HG02610 (cell line): Measurements from ENCODE around the gene PRR5L.
A peak's percentile ranks its signal among the peaks of the same experiment; 100 is the strongest.

Source experiments
- ATAC-seq: cut with Tn5 transposase; IDR thresholded peaks from one replicate; pipeline ENCODE4 v1.9.1; 2021; ENCODE audit warnings: mild to moderate bottlenecking, moderate library complexity; ENCODE audit not compliant: unreplicated experiment

Gene PRR5L

DNA sequence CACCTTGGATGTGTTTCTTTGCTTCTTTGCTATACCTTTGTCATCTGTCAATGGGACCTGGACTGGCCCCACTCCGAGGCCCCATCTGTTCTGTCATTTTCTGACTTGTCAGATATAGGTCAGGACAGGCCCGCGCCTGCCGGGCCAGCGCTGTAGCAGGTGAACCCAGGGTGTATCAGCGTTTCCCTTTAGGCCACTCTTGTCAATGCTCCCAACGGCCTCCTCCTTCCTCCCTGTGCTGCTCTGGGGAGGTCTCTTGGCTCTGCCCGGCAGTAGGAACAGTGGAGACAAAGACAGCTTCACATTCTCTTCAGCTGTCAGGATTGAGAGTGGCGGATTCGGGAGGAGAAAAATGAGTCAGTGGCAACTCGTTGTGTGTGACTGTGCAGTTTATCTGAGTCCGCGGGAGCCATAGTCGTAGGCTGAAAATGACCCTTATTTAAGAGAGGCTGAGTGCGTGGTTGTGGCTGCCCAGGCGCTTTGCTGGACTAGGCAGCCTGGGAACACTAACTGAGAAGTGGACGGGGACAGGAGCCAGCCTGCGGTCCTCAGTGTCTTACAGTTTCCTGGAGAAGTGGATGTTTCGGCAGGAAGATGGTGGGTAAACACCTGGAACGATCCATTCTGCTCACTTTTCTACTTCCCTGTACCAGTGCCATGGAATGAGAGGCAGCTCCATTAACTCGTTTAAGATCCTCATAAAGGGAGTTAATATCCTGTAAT lies 102.3 kb downstream of the PRR5L start:
- no peak for ATAC-seq

DNA sequence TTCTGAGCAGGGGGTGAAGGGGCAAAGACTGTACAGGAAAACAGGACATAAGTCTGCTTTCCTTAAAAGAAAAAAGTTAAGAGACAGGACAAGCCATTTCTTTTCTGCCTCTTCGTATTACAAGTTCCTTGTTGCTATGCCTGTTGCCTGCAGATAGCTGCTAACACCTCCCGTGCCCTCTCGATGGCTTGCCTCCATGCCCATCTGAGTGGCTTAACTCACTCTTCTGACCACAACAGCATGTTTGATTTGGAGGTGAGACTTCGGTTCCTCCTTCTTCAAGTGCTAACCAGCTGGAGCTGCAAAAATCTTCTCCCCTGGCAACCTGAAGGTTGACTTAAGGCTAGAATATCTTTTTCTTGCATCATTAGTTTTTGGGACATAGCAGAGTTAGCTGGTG lies 103.1 kb downstream of the PRR5L start:
- ATAC-seq, result no peak

DNA sequence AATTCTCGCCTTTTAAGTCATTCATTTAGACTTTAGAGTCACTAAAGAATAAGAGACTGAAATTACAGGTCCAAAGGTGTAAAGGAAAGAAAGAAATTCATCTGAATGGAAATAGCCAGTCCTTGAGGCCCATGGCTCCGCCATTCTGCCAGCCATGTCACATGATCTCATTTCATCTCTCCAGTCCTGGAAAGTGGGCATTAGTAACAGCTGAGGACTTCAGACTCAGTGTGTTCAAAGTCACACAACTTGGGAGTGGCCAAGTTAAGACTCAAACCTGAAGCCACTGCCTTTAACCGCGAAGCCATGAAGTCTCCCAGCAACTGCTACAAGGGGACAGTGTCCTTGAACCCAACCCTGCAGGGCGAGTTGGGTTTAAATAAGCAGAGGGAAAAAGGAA lies 103.7 kb downstream of the PRR5L start:
- no peak for ATAC-seq

- peak; percentile 47 for ATAC-seq
Measured at GRCh38 chr11:36400766-36401455, 104.8 kb downstream of the PRR5L start.

- no peak for ATAC-seq
Measured at GRCh38 chr11:36402568-36403170, 106.6 kb downstream of the PRR5L start.

- no peak for ATAC-seq
Measured at GRCh38 chr11:36403661-36404060, 107.6 kb downstream of the PRR5L start.

- no peak for ATAC-seq
Measured at GRCh38 chr11:36404831-36405230, 108.7 kb downstream of the PRR5L start.

DNA sequence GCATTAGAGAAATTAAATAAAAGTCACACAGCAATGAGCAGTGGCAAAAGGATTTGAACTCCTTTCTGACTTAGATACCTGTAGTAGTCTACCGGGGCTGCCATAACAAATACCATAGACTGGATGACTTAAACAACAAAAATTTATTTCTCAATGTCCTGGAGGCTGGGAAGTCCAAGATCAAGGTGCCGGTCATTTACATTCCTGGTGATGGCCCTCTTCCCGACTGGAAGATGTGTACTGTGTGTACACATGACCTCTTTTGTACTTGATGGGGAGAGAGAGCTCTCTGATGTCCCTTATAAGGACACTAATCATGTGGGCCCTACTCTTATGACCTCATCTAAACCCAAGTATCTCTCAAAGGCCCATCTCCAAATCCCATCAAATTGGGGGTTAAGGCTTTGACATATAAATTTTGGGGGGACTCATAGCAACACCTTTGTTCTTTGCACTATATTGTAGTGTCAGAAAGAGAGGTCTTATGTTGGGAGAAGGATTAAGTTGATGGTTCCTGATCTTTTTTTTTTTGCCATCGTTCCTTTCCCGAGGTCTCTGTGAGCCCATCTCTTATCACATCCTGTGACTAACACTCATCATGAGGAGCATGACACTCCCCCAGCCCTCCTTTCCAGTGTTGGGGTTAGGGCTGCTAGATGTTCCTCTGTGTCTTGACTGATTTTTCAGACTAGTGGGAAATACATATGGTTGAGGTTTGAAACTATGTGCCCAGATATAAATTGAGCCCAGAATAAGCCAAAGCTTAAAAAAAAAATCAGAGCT lies 109.7 kb downstream of the PRR5L start:
- no peak for ATAC-seq

- no peak for ATAC-seq
Measured at GRCh38 chr11:36407356-36407755, 111.3 kb downstream of the PRR5L start.

DNA sequence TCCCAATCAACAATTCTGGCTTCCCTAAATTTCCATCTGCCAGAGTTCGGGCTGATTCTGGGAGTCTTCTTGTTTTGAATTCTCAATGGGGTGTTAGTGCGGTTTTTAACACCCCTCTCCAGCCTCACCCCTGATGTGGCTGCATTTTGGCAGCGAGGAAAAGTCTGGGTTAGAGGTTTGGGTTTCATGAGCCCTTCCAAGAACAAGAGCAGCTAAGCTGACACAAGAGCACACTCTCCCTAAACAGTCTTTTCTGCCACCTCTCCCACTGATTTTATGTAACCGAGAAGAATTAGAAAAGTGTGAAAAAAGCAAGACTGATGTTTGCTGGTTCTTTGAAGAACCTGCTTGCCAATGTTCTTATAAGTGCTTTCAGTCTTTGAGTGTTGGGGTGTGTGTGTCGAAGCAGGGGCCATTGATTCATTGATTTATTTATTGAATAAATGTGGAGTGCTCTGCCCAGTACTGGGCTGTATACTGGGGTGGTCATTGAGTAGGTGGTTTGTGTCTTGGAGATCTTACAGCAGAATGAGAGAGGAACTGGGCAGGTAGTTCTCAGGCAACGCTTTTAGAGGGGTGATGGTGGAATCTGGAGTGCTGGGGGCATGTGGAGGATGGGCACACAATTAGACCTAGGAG lies 112.5 kb downstream of the PRR5L start:
- ATAC-seq, result no peak

- ATAC-seq, result no peak
Measured at GRCh38 chr11:36409152-36409816, 113.2 kb downstream of the PRR5L start.

DNA sequence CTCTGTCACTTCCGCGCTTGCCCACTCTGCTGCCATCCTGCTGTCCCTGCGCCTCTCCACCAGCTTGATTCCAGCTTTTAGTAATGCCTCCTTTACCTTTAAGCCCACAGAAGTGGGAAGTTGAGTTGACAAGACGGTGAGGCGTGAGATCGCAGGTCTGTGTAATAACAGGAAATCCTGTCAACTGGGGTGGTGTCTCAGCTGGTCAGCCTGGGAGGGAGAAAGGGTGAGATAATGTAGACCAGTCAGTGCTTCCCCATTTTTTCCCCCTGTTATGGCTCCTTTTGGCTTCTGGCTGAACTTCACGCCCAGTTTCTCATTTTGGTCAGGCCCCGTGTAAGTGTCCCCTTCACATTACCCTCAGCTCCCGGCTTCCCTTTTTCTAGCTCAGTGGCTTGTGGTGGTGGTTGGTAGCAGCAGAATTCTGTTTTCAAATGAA lies 115.1 kb downstream of the PRR5L start:
- peak; percentile 87 for ATAC-seq

DNA sequence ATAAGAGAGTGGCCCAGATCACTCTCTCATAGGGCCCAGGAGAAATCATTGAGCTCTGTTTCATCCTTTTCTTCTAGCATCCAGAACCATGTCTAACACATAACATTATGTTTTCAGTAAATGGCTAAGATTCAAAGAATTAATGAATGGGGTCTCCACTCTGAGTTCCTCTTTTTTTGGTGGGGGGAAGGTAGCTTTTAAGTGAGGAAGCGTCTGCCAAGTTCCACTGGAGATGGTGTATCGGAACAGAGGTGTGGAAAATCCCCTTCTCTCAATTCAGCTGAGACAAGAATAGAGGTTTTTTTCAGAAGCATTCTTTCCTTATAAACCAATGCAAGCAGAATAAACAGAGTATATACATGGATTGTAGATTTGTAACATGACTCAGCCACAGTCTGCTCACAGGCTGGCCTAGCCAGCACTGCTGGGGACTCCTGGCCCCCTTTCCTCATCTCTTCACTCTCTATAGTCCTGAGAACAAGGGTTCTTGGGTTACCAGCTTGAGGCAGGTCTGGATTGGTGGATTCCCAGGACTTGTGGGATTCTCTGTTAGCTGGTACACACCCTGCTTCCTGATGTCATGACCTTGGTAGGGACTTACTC lies 116.8 kb downstream of the PRR5L start:
- no peak for ATAC-seq

DNA sequence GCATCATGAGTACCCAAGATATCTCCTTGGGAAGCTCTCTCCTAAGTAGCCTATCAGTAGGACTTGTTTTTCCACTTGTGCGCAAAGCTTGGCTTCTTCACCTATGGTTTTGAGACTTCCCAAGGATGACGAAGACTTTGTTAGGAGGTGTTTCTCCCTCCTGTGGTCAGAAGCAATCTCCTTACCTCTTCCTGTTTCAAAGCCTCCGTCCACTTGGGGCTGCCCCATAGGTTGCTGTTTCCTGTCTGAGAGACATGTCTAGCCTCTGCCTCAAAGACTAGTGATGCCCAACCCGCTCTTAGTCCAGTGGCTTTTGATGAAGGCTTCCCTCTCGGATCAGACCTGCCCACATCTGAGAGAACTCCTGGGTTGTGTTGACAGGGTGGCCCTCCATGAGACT lies 121.1 kb downstream of the PRR5L start:
- peak; percentile 51 for ATAC-seq

DNA sequence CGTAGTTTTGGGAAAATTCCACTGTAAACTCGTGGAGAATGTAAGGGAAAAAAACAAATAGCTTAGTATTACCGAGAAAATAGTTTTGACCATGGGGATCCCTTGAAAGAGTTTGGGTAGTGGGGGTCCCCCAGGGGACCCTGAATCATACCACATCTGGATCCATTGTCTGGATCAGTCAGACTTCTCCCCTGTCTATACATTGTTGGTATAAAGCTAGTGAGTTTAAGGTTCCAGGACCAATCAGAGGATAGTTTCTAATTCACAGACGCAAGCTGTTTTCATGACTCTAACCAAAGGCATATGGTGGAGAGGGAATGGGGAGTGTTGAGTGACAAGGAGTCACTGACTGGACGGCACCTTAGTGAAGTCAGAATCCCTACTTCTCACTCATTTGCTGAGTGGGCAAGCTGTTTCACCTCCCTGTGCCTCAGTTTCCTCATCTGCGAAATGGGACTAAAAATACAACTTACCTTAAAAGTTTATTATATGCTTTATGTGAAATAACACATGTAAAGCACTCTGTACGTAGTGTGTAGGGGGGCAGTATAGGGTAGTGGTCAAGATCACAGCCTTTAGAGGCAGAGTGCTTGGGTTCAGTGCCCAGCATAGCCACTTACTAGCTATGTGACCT lies 123.8 kb downstream of the PRR5L start:
- no peak for ATAC-seq

- ATAC-seq, result no peak
Measured at GRCh38 chr11:36421546-36422155, 125.6 kb downstream of the PRR5L start.

DNA sequence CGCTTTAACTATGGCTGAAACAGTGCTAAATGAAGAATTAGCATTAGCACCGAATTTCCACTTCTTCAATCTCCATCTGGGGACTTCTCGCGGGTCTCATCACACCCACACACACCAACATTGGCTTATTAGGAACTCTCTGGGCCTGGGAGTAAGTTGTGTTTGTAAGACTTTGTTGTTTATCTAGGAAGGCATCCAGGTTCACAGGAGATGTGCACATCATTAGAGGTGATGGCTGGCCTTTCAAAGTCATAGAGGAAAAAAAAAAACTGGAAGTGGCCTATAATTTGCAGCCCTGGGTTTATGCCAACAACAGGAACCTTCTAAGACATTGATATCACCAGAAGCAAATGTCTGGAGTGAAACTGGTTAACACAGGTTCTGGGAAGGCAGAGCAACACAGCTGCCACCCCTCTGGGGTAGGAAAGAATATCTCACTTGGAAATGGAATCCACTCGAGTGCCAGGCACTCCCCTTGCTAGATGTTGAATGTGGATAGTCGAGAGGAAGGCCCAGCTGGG lies 129.5 kb downstream of the PRR5L start:
- no peak for ATAC-seq

DNA sequence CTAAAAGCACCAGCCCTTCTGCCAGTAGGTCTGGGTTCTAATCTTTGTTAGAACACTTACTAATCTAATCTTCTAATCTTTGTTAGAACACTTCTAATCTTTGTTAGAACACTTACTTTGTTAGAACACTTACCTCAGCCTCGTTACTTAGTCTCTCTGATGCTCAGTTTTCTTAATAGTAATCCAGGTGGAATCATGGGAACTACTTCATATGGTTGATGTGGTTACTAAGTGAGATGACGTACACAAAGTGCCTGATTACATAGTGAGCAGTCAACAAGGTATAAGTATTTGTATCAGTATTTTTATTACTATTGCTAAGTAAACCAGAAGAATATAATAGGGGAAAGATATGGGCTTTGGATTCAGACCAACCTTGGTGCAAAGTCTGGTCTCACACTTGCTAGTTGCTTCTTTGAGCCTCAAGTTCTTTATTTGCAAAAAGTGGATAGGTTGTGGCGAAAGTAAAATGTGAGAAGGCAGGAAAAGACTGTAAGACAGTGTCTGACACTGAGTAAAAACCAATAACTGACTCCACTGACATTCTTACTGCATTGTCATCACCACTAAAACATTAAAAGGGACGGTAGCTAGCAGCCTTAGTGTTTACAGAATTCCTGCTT lies 130.2 kb downstream of the PRR5L start:
- ATAC-seq, result no peak
